ENCODE measurements around the gene CNOT4.
"Not testable (repeated sequence)": the region's sequence is repeated elsewhere in the genome, so short reads cannot be mapped to it uniquely, and the experiment has no call there.

CNOT4 gene

DNA sequence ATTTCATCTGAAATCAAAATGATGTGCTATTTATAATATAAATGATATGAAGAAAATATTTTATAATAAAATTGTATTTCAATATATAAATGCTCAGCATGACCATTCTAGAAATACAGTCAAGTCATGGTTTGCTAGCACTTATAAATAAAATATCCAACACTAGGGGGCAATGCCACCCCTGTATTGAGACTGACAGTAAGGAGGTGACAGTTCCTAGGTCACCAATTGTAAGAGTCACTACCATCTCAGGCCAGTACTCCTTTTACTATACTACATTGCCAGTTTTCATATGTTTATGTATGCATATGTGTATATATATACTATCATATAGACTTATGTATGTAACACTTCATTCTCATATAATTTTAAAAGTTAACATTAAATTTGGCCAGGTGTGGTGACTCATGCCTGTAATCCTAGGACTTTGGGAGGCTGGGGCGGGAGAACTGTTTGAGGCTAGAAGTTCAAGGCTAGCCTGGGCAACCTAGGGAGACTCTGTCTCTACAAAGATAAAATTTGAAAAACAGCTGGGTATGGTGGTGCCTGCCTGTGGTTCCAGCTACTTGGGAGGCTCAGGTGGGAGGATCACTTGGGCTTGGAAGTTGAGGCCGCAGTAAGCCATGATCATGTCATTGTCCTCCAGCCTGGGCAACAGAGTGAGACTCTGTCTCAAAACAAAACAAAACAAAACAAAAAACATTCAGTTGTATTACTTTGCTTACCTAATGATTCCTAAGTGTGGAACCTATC lies 2.4 kb upstream of the CNOT4 start:
- DNase-seq: peak; percentile 80

DNA sequence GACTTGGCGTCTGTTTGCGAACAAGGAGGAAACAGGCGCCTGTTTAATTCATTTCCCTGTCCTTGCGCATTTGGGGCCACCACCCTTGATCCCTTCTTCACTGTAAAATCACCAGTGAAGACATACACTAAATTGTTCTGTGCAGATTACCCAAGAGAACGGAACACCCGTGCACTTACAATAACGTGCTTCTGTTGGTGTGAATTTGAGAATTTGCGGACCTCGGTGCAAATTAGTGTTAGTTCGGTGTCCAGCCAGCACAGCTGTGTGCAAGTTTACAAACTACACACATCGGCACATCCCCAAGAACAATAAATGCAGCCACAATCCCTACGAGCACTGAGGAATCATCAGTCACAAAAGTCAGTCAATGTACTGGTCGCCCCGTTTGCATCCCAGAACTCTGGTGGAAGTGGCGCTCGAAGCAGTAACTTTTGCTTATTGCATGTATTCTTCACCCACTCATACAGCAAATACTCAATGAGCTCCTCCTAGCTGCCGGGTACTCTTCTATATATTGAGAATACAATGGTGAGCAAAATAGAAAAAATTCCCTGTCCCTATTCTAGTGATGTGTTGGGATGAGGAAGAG lies 786 bp upstream of the CNOT4 start:
- peak; percentile 42 for DNase-seq

DNA sequence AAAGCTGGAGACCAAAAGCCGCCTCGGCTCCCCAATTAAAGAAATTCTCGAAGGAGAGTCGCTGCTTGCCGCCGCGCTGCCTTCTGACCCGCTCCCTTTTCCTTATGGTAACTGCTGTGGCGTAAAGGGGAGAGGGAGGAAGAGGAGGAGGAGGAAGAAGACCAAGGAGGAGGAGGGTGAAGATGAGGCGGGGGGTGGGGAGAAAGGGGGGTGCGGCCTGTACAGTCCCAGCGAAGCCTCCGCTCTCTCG lies 388 bp downstream of the CNOT4 start:
- DNase-seq: no peak

DNA sequence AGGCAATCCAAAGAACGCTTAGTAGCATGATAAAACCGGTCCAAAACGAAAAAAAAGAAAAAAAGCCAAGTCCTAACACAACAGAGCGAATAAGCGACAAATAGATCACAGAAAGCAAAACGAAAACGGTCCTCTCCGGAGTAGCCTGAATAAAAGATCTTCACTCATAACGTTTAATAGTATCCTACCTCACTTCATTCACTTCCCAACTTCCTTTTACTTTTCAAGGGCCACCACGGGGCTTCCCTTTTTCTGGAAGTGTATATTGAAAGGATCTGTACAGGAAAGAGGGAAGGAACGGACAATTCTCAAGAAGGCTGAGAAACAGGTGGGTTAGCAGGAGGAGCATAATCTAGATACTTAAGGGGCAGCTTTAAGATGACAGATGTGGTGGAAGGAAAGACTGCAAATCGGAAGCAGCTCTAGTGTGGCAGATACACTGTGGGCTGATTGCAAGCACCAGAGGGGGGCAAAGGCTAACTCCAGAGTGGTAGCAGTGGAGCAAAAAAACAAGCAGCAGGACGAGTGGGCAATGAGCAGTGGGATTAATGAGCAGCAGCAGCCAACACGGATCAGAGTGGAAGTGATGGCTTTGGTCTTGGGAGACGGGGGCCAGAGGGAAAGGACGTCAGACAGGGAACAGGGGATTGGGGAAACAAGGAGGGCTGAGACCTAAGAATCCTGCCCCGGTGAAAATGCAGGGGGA lies 866 bp downstream of the CNOT4 start:
- DNase-seq: peak; percentile 35

DNA sequence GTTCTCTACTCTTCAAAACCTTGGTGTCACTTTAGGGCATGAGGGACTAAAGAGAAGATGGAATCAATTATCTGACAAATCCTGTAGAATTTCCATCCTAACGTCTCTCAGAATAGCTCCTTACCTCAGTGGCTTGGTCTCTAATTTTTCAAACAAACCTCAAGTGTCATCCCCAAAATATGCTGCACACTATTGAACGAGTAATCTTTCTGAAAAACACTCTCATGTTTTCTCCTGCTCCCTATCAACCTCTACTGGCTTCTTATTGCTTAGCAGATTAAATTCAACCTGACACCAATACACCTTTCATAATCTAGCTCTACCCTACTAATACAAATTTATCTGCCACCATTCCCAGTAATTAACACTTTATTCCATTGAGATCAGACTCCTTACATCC lies 8.5 kb downstream of the CNOT4 start:
- no peak for DNase-seq

DNA sequence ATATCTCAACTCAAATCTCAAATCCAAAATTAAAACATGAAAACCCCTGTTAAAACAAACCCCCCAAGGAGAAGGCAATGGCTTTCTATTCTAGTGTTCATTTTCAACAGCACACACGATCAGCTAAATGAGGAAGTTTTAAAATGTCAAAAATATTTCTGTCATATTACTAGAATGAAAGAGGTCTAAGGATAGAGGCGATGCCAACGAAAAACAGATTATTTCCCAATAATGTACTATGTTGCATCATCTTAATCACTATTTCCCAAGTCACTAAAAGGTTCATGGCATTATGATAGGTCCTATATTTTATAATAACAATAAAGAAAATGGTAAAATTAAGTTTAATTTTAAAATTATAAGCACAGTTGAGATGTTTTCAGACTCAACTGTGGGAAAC lies 10.1 kb downstream of the CNOT4 start:
- DNase-seq: peak; percentile 82

DNA sequence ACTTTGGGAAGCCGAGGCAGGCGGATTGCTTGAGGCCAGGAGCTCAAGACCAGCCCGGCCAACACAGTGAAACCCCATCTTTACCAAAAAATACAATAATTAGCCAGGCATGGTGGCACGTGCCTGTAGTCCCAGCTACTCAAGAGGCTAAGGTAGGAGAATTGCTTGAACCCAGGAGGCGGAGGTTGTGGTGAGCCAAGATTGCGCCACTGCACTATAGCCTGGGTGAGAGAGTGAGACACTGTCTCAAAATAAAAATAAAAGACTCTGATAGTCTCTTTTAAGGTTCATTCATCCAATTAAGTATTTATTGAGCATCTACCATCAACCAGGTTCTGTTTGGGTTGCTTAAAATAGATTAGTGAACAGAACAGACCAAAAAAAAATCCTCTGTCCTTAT lies 12.7 kb downstream of the CNOT4 start:
- not testable (repeated sequence) for DNase-seq

DNA sequence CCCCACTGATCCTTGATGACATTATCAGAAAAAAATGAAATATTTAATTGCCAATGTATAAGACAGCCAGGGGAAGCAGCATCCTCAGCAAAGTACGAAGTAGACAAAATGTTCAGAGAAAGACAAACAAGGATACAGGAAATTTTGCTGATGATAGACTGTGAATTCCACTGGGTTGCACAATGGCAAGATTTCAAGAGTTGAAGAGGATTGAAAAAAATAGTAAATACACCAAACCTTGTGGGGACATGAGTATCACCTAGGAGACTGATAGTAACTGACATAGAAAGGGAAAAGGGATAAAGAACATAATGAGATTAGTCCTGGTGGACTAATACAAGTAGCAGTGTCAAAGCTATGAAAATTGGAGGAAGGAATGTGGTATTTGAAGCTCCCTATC lies 16.5 kb downstream of the CNOT4 start:
- no peak for DNase-seq

DNA sequence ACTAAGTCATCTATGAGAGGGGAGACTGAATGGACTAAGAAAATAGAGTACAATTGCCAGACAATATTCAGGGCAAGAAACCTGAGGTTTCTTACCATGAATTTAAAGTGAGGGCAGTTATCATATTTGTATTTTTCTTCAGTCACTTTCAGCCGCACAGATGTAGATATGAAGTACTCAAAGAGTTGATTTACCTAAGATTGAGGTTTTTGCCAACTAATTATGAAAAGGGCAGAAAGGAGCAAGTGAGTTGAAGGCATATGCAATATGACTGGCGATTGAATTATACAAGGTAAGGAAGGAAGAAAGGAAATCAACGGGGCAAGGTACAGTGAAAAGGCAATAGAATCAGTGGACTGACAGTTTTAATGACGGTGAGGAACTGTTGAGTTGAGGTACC lies 17.8 kb downstream of the CNOT4 start:
- DNase-seq: no peak

DNA sequence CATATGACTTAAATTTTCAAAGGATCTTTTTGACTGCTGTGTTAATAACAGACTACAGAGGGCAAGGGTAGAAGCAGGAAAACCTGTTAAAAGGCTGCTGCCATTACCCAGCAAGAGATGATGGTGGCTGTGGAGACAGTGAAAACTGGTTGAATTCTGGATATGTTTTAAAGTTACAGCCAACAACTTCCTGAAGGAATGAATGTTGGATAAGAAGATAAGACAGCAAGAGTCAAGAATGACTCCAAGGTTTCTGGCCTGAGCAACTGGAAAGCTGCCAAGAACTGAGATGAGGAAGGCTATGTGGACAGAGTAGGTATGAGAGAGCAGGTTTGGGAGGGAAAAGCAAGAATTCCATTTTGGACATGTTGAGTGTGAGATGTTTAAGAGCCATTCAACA lies 19.1 kb downstream of the CNOT4 start:
- no peak for DNase-seq

DNA sequence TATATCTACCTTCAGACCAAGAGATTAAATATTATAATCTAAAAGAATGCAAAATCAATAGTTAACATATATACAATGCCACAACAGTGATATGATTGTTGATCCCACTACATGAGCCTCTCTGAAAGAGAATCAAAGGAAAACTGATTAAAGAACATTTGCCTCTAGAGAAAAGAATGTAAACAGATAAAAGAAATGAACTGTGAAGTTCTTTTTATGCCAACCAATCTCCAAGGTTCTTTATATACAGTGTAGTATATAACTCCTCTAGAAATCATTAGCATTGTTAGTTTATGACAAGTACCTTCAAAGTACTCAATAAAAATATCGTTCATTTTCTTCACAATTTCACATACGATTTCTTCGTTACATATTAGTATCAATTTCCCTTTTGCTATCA lies 20.1 kb downstream of the CNOT4 start:
- DNase-seq: no peak

DNA sequence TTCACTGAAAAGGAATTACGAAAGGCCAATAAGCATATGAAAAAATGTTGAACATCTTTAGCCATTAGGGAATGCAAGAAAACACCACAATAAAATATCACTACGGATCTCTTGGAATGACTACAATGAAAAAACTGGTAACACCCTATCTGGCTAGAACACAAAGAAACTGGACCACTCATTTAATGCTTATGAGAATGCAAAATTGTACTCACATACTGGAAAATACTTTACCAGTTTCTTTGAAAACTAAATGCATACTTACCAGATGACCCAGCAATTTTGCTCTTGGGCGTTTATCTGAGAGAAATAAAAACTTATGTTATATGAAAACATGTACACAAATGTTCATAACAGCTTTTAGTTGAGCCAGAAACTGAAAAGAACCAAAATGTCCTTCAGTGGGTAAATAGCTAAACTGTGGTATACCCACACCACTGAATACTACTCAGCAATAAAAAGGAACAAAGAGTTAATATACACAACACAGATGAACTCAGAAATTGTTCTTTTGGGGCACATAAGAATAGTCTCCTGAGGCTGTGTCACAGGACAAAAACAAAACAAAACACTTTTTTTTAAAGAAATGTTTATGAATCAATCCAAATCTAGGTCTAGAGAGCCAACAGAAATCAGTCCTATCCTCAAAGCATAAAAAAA lies 23.5 kb downstream of the CNOT4 start:
- DNase-seq: no peak

DNA sequence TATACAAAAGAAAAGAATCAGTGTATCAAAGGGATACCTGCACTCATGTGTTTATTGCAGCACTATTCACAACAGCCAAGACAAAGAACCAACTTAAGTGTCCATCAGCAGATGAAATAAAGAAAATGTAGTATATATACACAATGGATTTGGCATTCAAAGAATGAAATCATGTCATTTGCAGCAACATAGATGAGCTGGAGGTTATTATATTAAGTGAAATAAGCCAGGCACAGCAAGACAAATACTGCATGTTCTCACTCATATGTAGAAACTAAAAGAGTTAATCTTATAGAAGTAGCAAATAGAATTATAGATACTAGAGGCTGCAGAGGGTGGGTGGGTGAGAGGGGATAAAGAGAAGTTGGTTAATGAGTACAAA lies 28.3 kb downstream of the CNOT4 start:
- DNase-seq: no peak

DNA sequence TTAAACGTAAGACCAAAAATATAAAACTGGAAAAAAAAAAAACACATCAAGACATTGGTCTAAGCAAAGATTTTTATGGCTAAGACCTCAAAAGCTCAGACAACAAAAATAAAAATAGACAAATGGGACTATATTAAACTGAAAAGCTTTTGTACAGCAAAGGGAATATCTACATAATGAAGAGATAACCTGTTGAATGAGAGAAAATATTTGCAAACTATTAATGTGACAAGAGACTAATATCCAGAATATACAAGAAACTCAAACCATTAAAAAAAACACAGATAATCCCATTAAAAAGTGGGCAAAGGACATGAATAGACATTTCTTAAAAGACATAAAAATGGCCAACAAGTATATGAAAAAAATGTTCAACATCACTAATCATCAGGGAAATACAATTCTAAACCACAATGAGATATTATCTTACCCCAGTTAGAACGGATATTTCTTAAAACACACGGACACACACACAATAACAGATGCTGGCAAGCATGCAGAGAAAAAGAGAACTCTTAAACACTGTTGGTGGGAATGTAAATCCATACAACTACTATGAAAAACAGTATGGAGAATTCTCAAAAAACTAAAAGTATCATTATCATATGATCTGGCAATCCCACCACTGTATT lies 28.8 kb downstream of the CNOT4 start:
- DNase-seq: no peak

DNA sequence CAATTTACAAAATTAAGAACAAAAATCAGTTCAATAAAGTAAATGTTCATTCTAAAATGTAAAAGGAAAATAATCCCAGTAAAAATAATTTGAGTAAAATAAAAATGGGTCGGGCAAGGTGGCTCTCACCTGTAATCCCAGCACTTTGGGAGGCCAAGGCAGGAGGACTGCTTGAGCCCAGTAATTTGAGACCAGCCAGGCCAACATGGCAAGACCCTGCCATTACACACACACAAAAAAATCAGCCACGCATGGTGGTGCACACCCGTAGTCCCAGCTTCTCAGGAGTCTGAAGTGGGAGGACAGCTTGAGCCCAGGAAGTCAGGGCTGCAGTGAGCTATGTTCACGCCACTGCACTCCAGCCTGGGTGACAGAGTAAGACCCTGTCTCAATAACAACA lies 34.4 kb downstream of the CNOT4 start:
- no peak for DNase-seq

DNA sequence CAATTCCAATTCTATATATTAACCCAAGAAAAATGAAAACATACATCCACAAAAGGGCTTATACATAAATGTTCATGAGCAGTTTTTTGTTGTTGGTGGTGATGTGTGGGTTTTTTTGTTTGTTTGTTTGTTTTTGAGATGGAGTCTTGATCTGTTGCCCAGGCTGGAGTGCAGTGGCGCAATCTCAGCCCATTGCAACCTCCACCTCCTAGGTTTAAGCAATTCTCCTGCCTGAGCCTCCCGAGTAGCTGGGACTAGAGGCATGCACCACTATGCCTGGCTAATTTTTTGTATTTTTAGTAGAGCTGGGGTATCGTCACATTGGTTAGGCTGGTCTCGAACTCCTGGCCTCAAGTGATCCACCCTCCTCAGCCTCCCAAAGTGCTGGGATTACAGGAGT lies 40.2 kb downstream of the CNOT4 start:
- not testable (repeated sequence) for DNase-seq

DNA sequence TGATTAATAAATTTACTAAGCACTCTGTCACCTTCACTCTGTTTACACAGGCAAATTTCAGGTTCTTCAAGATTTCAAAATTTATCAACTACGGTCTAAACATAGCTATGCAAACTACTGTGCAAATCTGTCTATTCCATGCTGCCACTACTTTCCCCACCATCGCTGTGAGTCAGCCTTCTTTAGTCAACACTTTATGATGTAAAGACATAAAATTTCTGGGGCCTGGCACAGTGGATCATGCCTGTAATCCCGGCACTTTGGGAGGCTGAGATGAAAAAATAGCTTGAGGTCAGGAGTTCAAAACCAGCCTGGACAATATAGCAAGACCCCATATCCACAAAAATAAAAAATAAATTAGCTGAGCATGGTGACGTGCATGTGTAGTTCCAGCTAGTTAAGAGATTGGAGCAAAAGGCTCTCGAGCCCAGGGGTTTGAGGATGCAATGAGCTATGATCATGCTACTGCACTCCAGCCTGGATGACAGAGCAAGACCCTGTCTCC lies 42.6 kb downstream of the CNOT4 start:
- no peak for DNase-seq

DNA sequence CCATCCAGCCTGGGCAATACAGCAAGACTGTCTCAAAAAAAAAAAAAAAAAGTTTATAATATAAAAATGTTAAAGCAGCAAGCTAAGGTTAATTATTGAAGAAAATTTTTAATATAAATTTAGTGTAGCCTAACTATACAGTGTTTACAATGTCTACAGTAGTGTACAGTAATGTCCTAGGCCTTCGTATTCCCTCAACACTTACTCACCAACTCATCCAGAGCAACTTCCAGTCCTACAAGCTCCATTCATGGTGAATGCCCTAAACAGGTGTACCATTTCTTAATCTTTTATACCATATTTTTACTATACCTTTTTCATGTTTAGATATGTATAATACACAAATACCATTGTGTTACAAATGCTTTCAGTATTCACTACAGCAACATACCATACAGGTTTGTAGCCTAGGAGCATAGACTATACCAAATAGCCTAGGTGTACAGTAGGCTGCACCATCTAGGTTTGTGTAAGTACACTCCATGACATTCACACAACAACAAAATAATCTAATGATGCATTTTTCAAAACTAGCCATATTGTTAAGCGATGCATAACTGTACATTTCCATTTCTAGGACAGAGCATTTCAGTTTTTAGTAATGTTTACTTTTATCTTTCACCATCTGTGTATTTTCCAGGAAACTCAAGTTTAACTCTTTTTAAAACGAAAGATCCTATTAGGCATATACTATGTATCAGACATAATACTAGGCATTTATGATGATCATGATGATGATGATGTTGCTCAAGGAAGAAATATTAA lies 43.3 kb downstream of the CNOT4 start:
- no peak for DNase-seq

DNA sequence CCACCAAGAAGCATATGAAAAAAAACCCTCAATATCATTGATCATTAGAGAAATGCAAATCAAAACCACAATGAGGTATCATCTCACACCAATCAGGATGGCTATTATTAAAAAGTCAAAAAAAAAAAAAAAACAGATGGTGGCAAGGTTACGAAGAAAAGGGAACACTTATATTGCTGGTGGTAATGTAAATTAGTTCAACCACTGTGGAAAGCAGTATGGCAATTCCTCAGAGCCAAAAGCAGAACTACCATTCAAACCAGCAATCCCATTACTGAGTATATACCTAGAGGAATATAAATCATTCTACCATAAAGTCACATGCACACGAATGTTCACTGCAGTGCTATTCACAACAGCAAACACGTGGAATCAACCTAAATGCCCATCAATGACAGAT lies 46.0 kb downstream of the CNOT4 start:
- DNase-seq: peak; percentile 79

DNA sequence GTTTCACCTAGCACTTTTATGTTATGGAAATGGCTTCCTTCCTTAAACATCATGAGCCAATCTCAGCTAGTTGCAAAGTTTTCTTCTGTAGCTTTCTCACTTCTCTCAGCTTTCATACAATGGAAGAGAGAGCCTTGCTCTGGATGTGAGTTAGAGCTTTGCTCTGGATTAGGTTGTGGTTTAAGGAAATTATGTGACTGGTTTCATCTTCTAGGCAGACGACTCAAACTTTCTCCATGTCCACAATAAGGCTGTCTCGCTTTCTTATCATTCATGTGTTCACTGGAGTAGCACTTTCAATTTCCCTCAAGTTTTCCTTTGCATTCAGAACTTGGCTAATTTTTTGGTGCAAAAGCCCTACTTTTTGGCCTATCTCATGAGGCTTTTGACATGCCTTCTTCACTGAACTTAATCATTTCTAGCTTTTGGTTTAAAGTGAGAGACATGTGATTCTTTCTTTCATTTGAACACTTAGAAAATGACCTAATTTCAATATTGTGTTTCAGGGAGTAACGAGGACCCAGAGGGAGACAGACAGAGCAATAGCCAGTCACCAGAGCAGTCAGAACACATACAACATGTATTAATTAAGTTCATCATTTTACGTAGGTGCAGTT lies 49.8 kb downstream of the CNOT4 start:
- peak; percentile 33 for DNase-seq

DNA sequence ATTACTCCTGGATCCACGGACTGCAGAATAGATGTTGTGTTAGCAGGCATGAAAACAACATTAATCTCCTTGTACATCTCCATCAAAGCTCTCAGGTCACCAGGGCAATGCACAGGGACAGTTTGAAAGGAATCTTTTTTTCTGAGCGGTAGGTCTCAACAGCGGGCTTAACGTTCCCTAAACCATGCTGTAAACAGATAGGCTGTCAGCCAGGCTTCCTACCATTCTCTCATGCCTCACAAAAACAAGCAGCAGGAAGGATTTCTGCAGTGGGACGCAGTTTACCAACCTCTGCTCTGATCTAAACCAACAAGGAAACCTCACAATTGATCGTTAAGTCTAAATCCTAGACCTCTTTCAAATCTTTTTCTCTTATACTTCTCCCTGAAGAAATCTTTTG lies 50.8 kb downstream of the CNOT4 start:
- DNase-seq: no peak

DNA sequence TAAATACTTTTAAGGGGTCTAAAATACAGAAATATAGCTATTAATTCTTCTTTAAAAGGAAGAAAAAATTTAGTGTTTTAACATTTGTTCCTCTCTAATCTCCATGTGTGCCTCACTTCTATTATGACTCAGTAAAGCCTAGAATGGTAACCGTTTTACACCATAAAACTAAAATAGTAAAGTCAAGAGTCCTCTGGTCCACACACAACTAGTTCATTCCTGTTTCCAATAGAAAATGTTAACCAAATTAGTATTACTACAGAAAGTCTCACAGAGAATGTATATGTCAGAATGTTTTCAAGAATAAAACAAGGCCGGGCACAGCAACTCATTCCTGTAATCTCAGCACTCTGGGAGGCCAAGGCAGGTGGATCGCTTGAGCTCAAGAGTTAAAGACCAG lies 55.8 kb downstream of the CNOT4 start:
- DNase-seq: no peak

Data from MV-4-11 (cell line).